Measurements from ENCODE around the gene ANKRD26. TPM values are rescaled to one million over a fixed set of nuclear protein-coding genes. Genes with fewer than 3 reads are reported as not detected.

Gene ANKRD26
- total and polyA plus RNA-seq, 2 of the 13 experiments (the other 11 are each of a cell fraction or from before 2014, with no cell fraction given), result 1.5 to 9.6 TPM

GRCh38 chr10:27099916-27100812 is at the start of gene ANKRD26 (continued):
- TF ChIP-seq MXD3 (CRISPR knock-in tag; IDR thresholded peaks at IDR 0.05) (peak; percentile 46; the same call in 1 of the 2 replicates), CREB3 (CRISPR knock-in tag; IDR thresholded peaks at IDR 0.05) (no peak), IRX3 (CRISPR knock-in tag; IDR thresholded peaks at IDR 0.05; ENCODE audit: borderline replicate concordance, low read depth) (no peak), U2AF2 (IDR thresholded peaks at IDR 0.05; ENCODE audit: low read depth, low read length) (no peak), ZNF430 (CRISPR knock-in tag; IDR thresholded peaks at IDR 0.05) (peak; percentile 48; the same call in 1 of the 2 replicates), KAT2B (IDR thresholded peaks at IDR 0.05; ENCODE audit: borderline replicate concordance, low read depth, low read length) (no peak), ZNF784 (CRISPR knock-in tag; IDR thresholded peaks at IDR 0.05; ENCODE audit: borderline replicate concordance) (peak; percentile 43; the same call in 1 of the 2 replicates), RBM22 (optimal IDR thresholded peaks at IDR 0.05; ENCODE audit: low read length) (no peak), MLLT10 (CRISPR knock-in tag; IDR thresholded peaks at IDR 0.05) (no peak), SPEN (CRISPR knock-in tag; IDR thresholded peaks at IDR 0.05; ENCODE audit: low read depth) (peak; percentile 79), UBTF (CRISPR knock-in tag; IDR thresholded peaks at IDR 0.05) (peak; percentile 89), ZNF317 (CRISPR knock-in tag; IDR thresholded peaks at IDR 0.05) (no peak; the same call in 1 of the 2 replicates), JUND (CRISPR knock-in tag; IDR thresholded peaks at IDR 0.05) (no peak), HNF4G (IDR thresholded peaks at IDR 0.05; ENCODE audit: borderline replicate concordance, low read depth, low read length) (peak; percentile 51; the same call in 1 of the 2 replicates), HNF4G (CRISPR knock-in tag; IDR thresholded peaks at IDR 0.05; ENCODE audit: borderline replicate concordance, low read depth) (no peak), NFE2 (CRISPR knock-in tag; IDR thresholded peaks at IDR 0.05) (no peak), AHR (CRISPR knock-in tag; IDR thresholded peaks at IDR 0.05) (no peak), AGO1 (IDR thresholded peaks at IDR 0.05; ENCODE audit: low read depth, low read length, poor library complexity, severe bottlenecking) (no peak), KAT7 (CRISPR knock-in tag; IDR thresholded peaks at IDR 0.05; ENCODE audit: borderline replicate concordance) (no peak), ZNF512 (CRISPR knock-in tag; IDR thresholded peaks at IDR 0.05) (no peak), HNRNPK (IDR thresholded peaks at IDR 0.05; ENCODE audit: low read depth, low read length, poor library complexity, severe bottlenecking) (no peak), THAP8 (CRISPR knock-in tag; IDR thresholded peaks at IDR 0.05; ENCODE audit: borderline replicate concordance) (no peak)
